Neural progenitor cell (in vitro differentiated cells): ENCODE measurements around the gene HS3ST5.
"Not testable (repeated sequence)": the region's sequence is repeated elsewhere in the genome, so short reads cannot be mapped to it uniquely, and the experiment has no call there.

Experiments used
- EZH2 ChIP-seq: fragments of 200-600 bp; sonication (generic); IDR thresholded peaks from 2 replicates; pipeline ENCODE4 v1.6.1; 2017; ENCODE audit warnings: antibody characterized with exemption, mild to moderate bottlenecking, moderate library complexity
- EZH2phosphoT487 ChIP-seq: fragments of 200-600 bp; sonication (generic); IDR thresholded peaks from 2 replicates; pipeline ENCODE4 v1.6.1; 2017; ENCODE audit warnings: antibody characterized with exemption
- TF ChIP-seq, protein P1 (sequence below): fragments of 200-600 bp; sonication (generic); IDR thresholded peaks from 2 replicates; pipeline ENCODE4 v1.5.1; 2017; ENCODE audit warnings: antibody characterized with exemption, mild to moderate bottlenecking

DNA sequence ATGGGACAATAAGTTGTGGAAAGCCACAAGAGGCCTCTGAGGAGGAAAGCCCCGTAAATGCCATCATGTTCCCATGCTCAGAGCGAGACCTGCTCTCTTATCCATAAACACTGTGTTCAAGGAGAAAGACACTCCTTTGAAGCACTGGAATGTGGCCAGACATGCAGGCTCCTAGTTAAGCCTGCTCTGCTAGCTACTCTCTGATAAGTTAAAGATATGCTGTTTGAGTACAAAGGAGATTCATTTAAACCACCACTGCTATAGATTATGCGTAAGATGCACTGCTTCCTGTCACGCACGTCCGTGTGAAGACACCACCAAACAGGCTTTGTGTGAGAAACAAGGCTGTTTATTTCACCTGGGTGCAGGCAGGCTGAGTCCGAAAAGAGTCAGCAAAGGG lies 331.3 kb downstream of the HS3ST5 start:
- TF ChIP-seq, protein P1, sequence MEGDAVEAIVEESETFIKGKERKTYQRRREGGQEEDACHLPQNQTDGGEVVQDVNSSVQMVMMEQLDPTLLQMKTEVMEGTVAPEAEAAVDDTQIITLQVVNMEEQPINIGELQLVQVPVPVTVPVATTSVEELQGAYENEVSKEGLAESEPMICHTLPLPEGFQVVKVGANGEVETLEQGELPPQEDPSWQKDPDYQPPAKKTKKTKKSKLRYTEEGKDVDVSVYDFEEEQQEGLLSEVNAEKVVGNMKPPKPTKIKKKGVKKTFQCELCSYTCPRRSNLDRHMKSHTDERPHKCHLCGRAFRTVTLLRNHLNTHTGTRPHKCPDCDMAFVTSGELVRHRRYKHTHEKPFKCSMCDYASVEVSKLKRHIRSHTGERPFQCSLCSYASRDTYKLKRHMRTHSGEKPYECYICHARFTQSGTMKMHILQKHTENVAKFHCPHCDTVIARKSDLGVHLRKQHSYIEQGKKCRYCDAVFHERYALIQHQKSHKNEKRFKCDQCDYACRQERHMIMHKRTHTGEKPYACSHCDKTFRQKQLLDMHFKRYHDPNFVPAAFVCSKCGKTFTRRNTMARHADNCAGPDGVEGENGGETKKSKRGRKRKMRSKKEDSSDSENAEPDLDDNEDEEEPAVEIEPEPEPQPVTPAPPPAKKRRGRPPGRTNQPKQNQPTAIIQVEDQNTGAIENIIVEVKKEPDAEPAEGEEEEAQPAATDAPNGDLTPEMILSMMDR = not testable (repeated sequence)
- not testable (repeated sequence) for TF ChIP-seq EZH2, EZH2phosphoT487
